GM23338 (cell line): ENCODE measurements around the gene EPHA6. TPM values are rescaled to one million over a fixed set of nuclear protein-coding genes. Genes with fewer than 3 reads are reported as not detected.

Experiments
- ATAC-seq: fragments of 200-7000 bp; cut with Tn5 transposase; 3 replicates; pipeline ENCODE4 v1.9.1; 2020
- DNase-seq: peaks from one replicate; pipeline ENCODE4 v3.0.0-alpha.2; 2015; ENCODE audit warnings: low spot score
- H2AFZ ChIP-seq: fragments of 200-600 bp; sonication (generic); 2 replicates; pipeline ENCODE4 v1.8.0; 2016; ENCODE audit warnings: antibody characterized with exemption, mild to moderate bottlenecking, moderate library complexity
- H3F3A ChIP-seq: fragments of 200-600 bp; sonication (generic); replicated peaks from 2 replicates; pipeline ENCODE4 v1.8.0; 2017; ENCODE audit warnings: antibody characterized with exemption, mixed run types, low read depth
- H3K27ac ChIP-seq: fragments of 200-600 bp; sonication (generic); 2 replicates; pipeline ENCODE4 v1.6.1; 2016; ENCODE audit warnings: low read depth
- H3K27me3 ChIP-seq: fragments of 200-600 bp; sonication (generic); 2 replicates; pipeline ENCODE4 v1.8.0; 2016; ENCODE audit warnings: mild to moderate bottlenecking, mixed run types, moderate library complexity; ENCODE audit not compliant: insufficient read depth
- H3K36me3 ChIP-seq: fragments of 200-600 bp; sonication (generic); 2 replicates; pipeline ENCODE4 v1.8.0; 2016; ENCODE audit warnings: mild to moderate bottlenecking; ENCODE audit not compliant: insufficient read depth
- H3K4me1 ChIP-seq: fragments of 200-600 bp; sonication (generic); 2 replicates; pipeline ENCODE4 v1.8.0; 2016; ENCODE audit warnings: mild to moderate bottlenecking, moderate library complexity; ENCODE audit not compliant: insufficient read depth
- H3K4me2 ChIP-seq: fragments of 200-600 bp; sonication (generic); 2 replicates; pipeline ENCODE4 v1.7.1; 2017; ENCODE audit warnings: mixed run types
- H3K4me3 ChIP-seq: fragments of 200-600 bp; sonication (generic); 2 replicates; pipeline ENCODE4 v1.6.1; 2016; ENCODE audit warnings: mixed run types
- H3K79me2 ChIP-seq: fragments of 200-600 bp; sonication (generic); replicated peaks from 2 replicates; pipeline ENCODE4 v1.8.0; 2017; ENCODE audit warnings: mild to moderate bottlenecking; ENCODE audit not compliant: insufficient read depth
- H3K9me2 ChIP-seq: fragments of 200-600 bp; sonication (generic); 2 replicates; pipeline ENCODE4 v1.8.0; 2017; ENCODE audit not compliant: insufficient read depth
- H4K20me1 ChIP-seq: fragments of 200-600 bp; sonication (generic); replicated peaks from 2 replicates; pipeline ENCODE4 v1.8.0; 2017; ENCODE audit warnings: mild to moderate bottlenecking; ENCODE audit not compliant: insufficient read depth
- H3K27ac Mint-ChIP-seq: 2 replicates; pipeline ENCODE4 v1.8.0; 2020; ENCODE audit warnings: inconsistent platforms, mild to moderate bottlenecking, moderate library complexity, mixed read lengths
- H3K27me3 Mint-ChIP-seq: 3 replicates; pipeline ENCODE4 v1.8.0; 2022; ENCODE audit warnings: low read depth, mild to moderate bottlenecking, moderate library complexity, mixed read lengths, inconsistent platforms; ENCODE audit not compliant: insufficient read depth, poor library complexity
- H3K36me3 Mint-ChIP-seq: 3 replicates; pipeline ENCODE4 v1.8.0; 2021; ENCODE audit warnings: low read depth, mild to moderate bottlenecking, inconsistent platforms, moderate library complexity, mixed read lengths
- H3K4me1 Mint-ChIP-seq: 3 replicates; pipeline ENCODE4 v1.8.0; 2020; ENCODE audit warnings: mild to moderate bottlenecking, inconsistent platforms, mixed read lengths
- H3K4me3 Mint-ChIP-seq: 3 replicates; pipeline ENCODE4 v1.8.0; 2021; ENCODE audit warnings: moderate library complexity, mild to moderate bottlenecking, inconsistent platforms, mixed read lengths
- H3K9me3 Mint-ChIP-seq: 3 replicates; pipeline ENCODE4 v1.8.0; 2020; ENCODE audit warnings: moderate library complexity, mild to moderate bottlenecking, inconsistent platforms, mixed read lengths
- CREB1 ChIP-seq: fragments of 250-450 bp; sonication (Bioruptor Pico); IDR thresholded peaks from 2 replicates; pipeline ENCODE4 v1.5.0; 2020; ENCODE audit warnings: low read depth, mild to moderate bottlenecking, moderate library complexity
- ETS1 ChIP-seq: IDR thresholded peaks from 2 replicates; pipeline ENCODE4 v1.6.1; 2016; ENCODE audit warnings: antibody characterized with exemption
- EZH2 ChIP-seq: fragments of 200-600 bp; sonication (generic); IDR thresholded peaks from one replicate; pipeline ENCODE4 v1.8.0; 2017; ENCODE audit warnings: antibody characterized with exemption, mild to moderate bottlenecking, low read depth; ENCODE audit not compliant: unreplicated experiment
- EZH2phosphoT487 ChIP-seq: fragments of 200-600 bp; sonication (generic); IDR thresholded peaks from one replicate; pipeline ENCODE4 v1.8.1; 2018; ENCODE audit warnings: antibody characterized with exemption; ENCODE audit not compliant: unreplicated experiment
- JUNB ChIP-seq: IDR thresholded peaks from one replicate; pipeline ENCODE4 v1.6.1; 2016; ENCODE audit warnings: antibody characterized with exemption; ENCODE audit not compliant: unreplicated experiment
- NANOG ChIP-seq: IDR thresholded peaks from 2 replicates; pipeline ENCODE4 v1.6.1; 2016; ENCODE audit warnings: antibody characterized with exemption, borderline replicate concordance
- POLR2AphosphoS5 ChIP-seq: IDR thresholded peaks from 2 replicates; pipeline ENCODE4 v1.6.1; 2016; ENCODE audit warnings: antibody characterized with exemption, low read depth
- REST ChIP-seq: IDR thresholded peaks from one replicate; pipeline ENCODE4 v1.6.1; 2018; ENCODE audit warnings: antibody characterized with exemption; ENCODE audit not compliant: unreplicated experiment
- STAT1 ChIP-seq: IDR thresholded peaks from one replicate; pipeline ENCODE4 v1.6.1; 2016; ENCODE audit warnings: antibody characterized with exemption; ENCODE audit not compliant: unreplicated experiment
- ZNF114 ChIP-seq: fragments of 250-450 bp; sonication (Bioruptor Pico); IDR thresholded peaks from 2 replicates; pipeline ENCODE4 v1.5.0; 2020; ENCODE audit warnings: mild to moderate bottlenecking, moderate library complexity
- ZNF331 ChIP-seq: fragments of 250-450 bp; sonication (Bioruptor Pico); IDR thresholded peaks from 2 replicates; pipeline ENCODE4 v1.5.0; 2020; ENCODE audit warnings: low read depth, mild to moderate bottlenecking, moderate library complexity
- ZNF462 ChIP-seq: fragments of 250-450 bp; sonication (Bioruptor Pico); IDR thresholded peaks from 2 replicates; pipeline ENCODE4 v1.5.0; 2020; ENCODE audit warnings: mild to moderate bottlenecking, moderate library complexity
- polyA plus RNA-seq: library from polyadenylated mRNA; unstranded; fragments of >200 nt; fragmentation: Nextera tagmentation; extraction: Ambion mirVana; gene quantifications from 2 replicates; pipeline ENCODE4 v1.2.1, GENCODE V29; 2016
- total RNA-seq: library from RNA; depleted of rRNA; stranded (reverse); fragments of >200 nt; shearing (Covaris generic); gene quantifications from 2 replicates; pipeline ENCODE4 v1.2.3, GENCODE V29; 2014

EPHA6 gene
- total and polyA plus RNA-seq, 2 experiments from 2014 or later, result 0.37 to 2.6 TPM

- Histone ChIP-seq H3K36me3 (no peaks in the 10 kb centered on the region), H3F3A (no peaks in the 10 kb centered on the region), H2AFZ (no peak overlapping the region), H3K4me2 (no peak overlapping the region), H3K27ac (no peak overlapping the region), H3K79me2 (no peaks in the 10 kb centered on the region), H3K4me3 (no peak overlapping the region), H3K9me2 (no peaks in the 10 kb centered on the region), H3K4me1 (no peaks in the 10 kb centered on the region), H4K20me1 (no peaks in the 10 kb centered on the region), H3K27me3 (no peaks in the 10 kb centered on the region)
- H3K27ac Mint-ChIP-seq, result no peak overlapping the region
- no peaks in the 10 kb centered on the region for H3K4me1 Mint-ChIP-seq
- H3K36me3 Mint-ChIP-seq, result no peaks in the 10 kb centered on the region
- TF ChIP-seq CREB1 (CRISPR knock-in tag) (no peak), EZH2 (no peak), JUNB (no peak), ETS1 (no peak), ZNF462 (CRISPR knock-in tag) (no peak), NANOG (no peak), EZH2phosphoT487 (no peak), STAT1 (no peak), ZNF114 (CRISPR knock-in tag) (no peak), POLR2AphosphoS5 (no peak), ZNF331 (no peak), REST (no peak)
- no peak for DNase-seq
- no peaks in the 10 kb centered on the region for H3K27me3 Mint-ChIP-seq
- ATAC-seq, result no peak
- no peaks in the 10 kb centered on the region for H3K9me3 Mint-ChIP-seq
- H3K4me3 Mint-ChIP-seq, result no peak overlapping the region
These were observed 884.3 kb downstream of the EPHA6 start for GRCh38 chr3:97698691-97699090.
